Measurements from ENCODE around the gene NTM. TPM values are rescaled to one million over a fixed set of nuclear protein-coding genes. Genes with fewer than 3 reads are reported as not detected.

The NTM gene
- total and polyA plus RNA-seq, 2 donors (not counting 3 experiments of a cell fraction or from before 2014, with no cell fraction given), result 1.00 to 1.1 TPM

DNA sequence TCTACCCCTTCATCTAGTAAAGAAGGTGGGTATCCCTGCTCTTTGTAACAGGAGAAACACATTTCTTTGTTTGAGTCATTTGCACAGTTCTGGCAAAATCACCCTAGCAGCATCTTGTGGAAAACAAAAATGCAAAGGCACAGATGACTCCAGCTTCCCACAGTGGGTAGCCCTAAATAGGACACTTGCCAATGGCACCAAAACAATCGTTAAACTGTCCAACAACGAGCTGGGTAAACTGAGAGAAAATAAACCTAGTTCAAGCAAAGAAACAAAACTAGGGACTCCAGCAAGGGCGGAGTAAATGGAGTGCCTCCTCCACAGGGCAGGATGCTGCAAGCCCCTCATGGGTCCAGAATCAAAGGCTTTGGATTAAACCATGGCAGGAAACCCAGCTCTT lies 239.5 kb downstream of the NTM start:
- dilution Hi-C loops (cut with MboI; ENCODE audit: extremely low pct_ligation_motif_present, low sequenced_read_pairs) (no loop called here), intact Hi-C loops (cut with micrococcal nuclease) (no loop called here)
- no peak overlapping the region for H3K27ac ChIP-seq (ENCODE audit: insufficient read depth, low read depth, low read length)
- no peak overlapping the region for H2AFZ ChIP-seq (ENCODE audit: low read depth, low read length)
- no peak overlapping the region for H3K4me2 ChIP-seq (ENCODE audit: insufficient read depth, low read length)
- no peaks in the 10 kb centered on the region for H3K9me3 ChIP-seq (replicated peaks; ENCODE audit: control insufficient read depth, insufficient read depth, low read length)
- no peaks in the 10 kb centered on the region for H4K20me1 ChIP-seq (replicated peaks; ENCODE audit: control insufficient read depth, extremely low read depth, insufficient read depth, low read length)
- BruUV-seq (replicated peaks), result no TSS peak
- ChIA-PET CTCF (no interaction called here), POLR2A (no interaction called here)
- H3K27me3 ChIP-seq (ENCODE audit: control insufficient read depth in 2 of 2, insufficient read depth in 2 of 2, low read length in 2 of 2), result no peaks in the 10 kb centered on the region
- DNase-seq (ENCODE audit: low read depth, low spot score) (no peak), FAIRE-seq (no peak)
- H3K4me1 ChIP-seq (ENCODE audit: control insufficient read depth, extremely low read depth, insufficient read depth, low read length), result no peaks in the 10 kb centered on the region
- TF ChIP-seq POLR2A (IDR thresholded peaks at IDR 0.05; ENCODE audit: low read depth, low read length) (no peak), MYC (IDR thresholded peaks at IDR 0.05; ENCODE audit: low read depth, low read length) (no peak)
- H3K9me1 ChIP-seq (replicated peaks; ENCODE audit: control insufficient read depth, extremely low read depth, insufficient read depth, low read length), result no peaks in the 10 kb centered on the region
- H3K36me3 ChIP-seq (ENCODE audit: control insufficient read depth in 2 of 2, extremely low read depth in 1 of 2, insufficient read depth in 2 of 2, low read length in 2 of 2), result no peaks in the 10 kb centered on the region
- no peaks in the 10 kb centered on the region for H3K79me2 ChIP-seq (ENCODE audit: control insufficient read depth, insufficient read depth, low read length)
- H3K9ac ChIP-seq (replicated peaks; ENCODE audit: extremely low read depth, insufficient read depth, low read length), result no peak overlapping the region
- no peak overlapping the region for H3K4me3 ChIP-seq (replicated peaks in 1 of 3; ENCODE audit: insufficient read depth in 1 of 3, low read depth in 1 of 3, low read length in 3 of 3)

DNA sequence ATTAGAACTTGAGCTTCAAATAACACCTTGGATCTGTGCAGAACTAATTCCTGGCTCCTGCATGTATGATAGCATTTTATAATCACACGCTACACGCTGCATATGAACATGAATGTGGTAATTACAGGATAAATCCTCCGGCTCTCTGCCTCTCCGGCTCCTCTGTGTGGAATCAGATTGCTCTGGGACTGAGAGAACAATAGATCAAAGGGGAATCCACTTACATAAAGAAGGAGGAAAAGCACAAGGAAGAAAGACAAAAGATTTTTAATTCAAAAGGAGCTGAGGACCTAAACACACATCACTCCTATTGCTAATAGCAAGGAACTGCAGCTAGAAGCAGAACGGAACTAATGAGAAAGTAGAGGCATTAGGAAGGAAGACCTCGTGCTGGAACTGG lies 240.9 kb downstream of the NTM start:
- Histone ChIP-seq H3K9ac (replicated peaks; ENCODE audit: extremely low read depth, insufficient read depth, low read length) (no peak overlapping the region), H3K27ac (ENCODE audit: insufficient read depth, low read depth, low read length) (no peak overlapping the region), H3K36me3 (ENCODE audit: control insufficient read depth in 2 of 2, extremely low read depth in 1 of 2, insufficient read depth in 2 of 2, low read length in 2 of 2) (no peaks in the 10 kb centered on the region), H3K4me1 (ENCODE audit: control insufficient read depth, extremely low read depth, insufficient read depth, low read length) (no peaks in the 10 kb centered on the region), H2AFZ (ENCODE audit: low read depth, low read length) (no peak overlapping the region), H3K9me1 (replicated peaks; ENCODE audit: control insufficient read depth, extremely low read depth, insufficient read depth, low read length) (no peaks in the 10 kb centered on the region), H4K20me1 (replicated peaks; ENCODE audit: control insufficient read depth, extremely low read depth, insufficient read depth, low read length) (no peaks in the 10 kb centered on the region), H3K9me3 (replicated peaks; ENCODE audit: control insufficient read depth, insufficient read depth, low read length) (no peaks in the 10 kb centered on the region), H3K4me3 (replicated peaks in 1 of 3; ENCODE audit: insufficient read depth in 1 of 3, low read depth in 1 of 3, low read length in 3 of 3) (no peak overlapping the region), H3K27me3 (ENCODE audit: control insufficient read depth in 2 of 2, insufficient read depth in 2 of 2, low read length in 2 of 2) (no peaks in the 10 kb centered on the region), H3K79me2 (ENCODE audit: control insufficient read depth, insufficient read depth, low read length) (no peaks in the 10 kb centered on the region), H3K4me2 (ENCODE audit: insufficient read depth, low read length) (no peak overlapping the region)
- FAIRE-seq (no peak), DNase-seq (ENCODE audit: low read depth, low spot score) (no peak)
- no peak for TF ChIP-seq FOS (IDR thresholded peaks at IDR 0.05; ENCODE audit: borderline replicate concordance, insufficient read depth, low read length)
- TF ChIP-seq, protein P1, sequence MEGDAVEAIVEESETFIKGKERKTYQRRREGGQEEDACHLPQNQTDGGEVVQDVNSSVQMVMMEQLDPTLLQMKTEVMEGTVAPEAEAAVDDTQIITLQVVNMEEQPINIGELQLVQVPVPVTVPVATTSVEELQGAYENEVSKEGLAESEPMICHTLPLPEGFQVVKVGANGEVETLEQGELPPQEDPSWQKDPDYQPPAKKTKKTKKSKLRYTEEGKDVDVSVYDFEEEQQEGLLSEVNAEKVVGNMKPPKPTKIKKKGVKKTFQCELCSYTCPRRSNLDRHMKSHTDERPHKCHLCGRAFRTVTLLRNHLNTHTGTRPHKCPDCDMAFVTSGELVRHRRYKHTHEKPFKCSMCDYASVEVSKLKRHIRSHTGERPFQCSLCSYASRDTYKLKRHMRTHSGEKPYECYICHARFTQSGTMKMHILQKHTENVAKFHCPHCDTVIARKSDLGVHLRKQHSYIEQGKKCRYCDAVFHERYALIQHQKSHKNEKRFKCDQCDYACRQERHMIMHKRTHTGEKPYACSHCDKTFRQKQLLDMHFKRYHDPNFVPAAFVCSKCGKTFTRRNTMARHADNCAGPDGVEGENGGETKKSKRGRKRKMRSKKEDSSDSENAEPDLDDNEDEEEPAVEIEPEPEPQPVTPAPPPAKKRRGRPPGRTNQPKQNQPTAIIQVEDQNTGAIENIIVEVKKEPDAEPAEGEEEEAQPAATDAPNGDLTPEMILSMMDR (IDR thresholded peaks at IDR 0.05; ENCODE audit: extremely low read depth in 1 of 2, insufficient read depth in 1 of 2, low read depth in 1 of 2, low read length in 2 of 2), result no peak
- TF ChIP-seq MYC (IDR thresholded peaks at IDR 0.05; ENCODE audit: low read depth, low read length), result no peak
- TF ChIP-seq POLR2A (IDR thresholded peaks at IDR 0.05; ENCODE audit: low read depth, low read length), result no peak
- TF ChIP-seq, protein P2, sequence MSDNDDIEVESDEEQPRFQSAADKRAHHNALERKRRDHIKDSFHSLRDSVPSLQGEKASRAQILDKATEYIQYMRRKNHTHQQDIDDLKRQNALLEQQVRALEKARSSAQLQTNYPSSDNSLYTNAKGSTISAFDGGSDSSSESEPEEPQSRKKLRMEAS (IDR thresholded peaks at IDR 0.05; ENCODE audit: insufficient read depth, insufficient read length), result no peak
- no peak for TF ChIP-seq JUN (IDR thresholded peaks at IDR 0.05; ENCODE audit: borderline replicate concordance, insufficient read depth, insufficient read length, low read depth)
- TF ChIP-seq GATA2 (IDR thresholded peaks at IDR 0.05; ENCODE audit: insufficient read depth, insufficient read length, low read depth, low read length), result no peak
- TF ChIP-seq POLR2AphosphoS5 (IDR thresholded peaks at IDR 0.05; ENCODE audit: insufficient read depth, low read depth, low read length), result no peak
- no peak for TF ChIP-seq EZH2 (IDR thresholded peaks at IDR 0.05; ENCODE audit: borderline replicate concordance, low read depth, low read length, severe bottlenecking)
- POLR2A ChIA-PET, result no interaction called here
- intact Hi-C loops (cut with micrococcal nuclease), result no loop called here
- CTCF ChIA-PET, result no interaction called here
- no TSS peak for BruUV-seq (replicated peaks)
- dilution Hi-C loops (cut with MboI; ENCODE audit: extremely low pct_ligation_motif_present, low sequenced_read_pairs), result no loop called here

Measured in endothelial cell of umbilical vein (primary cell).